ENCODE measurements around the gene BNC2. TPM values are rescaled to one million over a fixed set of nuclear protein-coding genes. Genes with fewer than 3 reads are reported as not detected.

BNC2 gene
- total and polyA plus RNA-seq, 2 of the 4 experiments (the other 2 are of a cell fraction): 15.5 to 45.2 TPM

DNA sequence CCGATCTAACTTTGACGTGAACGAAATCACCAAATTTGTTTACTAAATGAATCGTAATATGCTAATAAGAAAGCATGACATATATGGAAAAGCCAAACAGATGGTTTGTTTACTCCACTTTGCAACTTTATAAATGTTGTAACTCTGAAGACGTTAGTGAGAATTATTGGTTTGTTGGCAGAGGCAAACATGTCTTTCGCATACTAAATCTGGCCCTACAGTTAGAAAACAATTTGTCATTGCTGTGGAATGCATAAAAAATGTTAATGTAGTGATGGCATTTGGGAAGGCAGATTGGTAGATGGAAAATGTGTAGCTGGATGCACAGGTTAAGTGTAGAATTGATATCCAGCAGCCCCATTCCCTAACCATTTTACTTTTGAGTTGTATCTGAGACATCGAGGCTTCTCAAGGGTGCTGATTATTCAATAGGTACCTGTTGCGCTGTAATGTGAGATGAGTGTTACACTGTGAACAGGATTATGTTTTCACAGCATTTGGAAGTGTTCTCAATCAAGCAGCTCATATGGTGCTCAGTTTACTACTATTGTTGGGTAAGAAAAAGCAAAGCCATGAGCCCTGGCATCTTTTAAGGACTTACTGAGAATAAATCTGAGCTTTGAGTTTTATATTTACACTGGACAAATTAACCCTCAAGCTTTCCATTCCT is 444.8 kb downstream of the BNC2 start:
- Histone ChIP-seq H4K20me1 (ENCODE audit: insufficient read depth, low read length) (no peaks in the 10 kb centered on the region), H3K4me2 (ENCODE audit: low read depth, low read length) (peak overlapping the region; percentile 68; the same call in 1 of the 2 replicates), H3K23ac (ENCODE audit: low read depth, low read length) (no peak overlapping the region), H2BK15ac (ENCODE audit: low read depth, low read length) (peak overlapping the region; percentile 69; the same call in 2 of the 3 replicates), H3K56ac (ENCODE audit: extremely low read depth, insufficient read depth, low read length) (no peak overlapping the region), H2AK9ac (replicated peaks; ENCODE audit: low read depth, low read length, poor library complexity) (no peak overlapping the region), H3K36me3 (ENCODE audit: control insufficient read depth, insufficient read depth, low read length) (peaks cover 2% of the 10 kb centered on the region), H4K5ac (ENCODE audit: low read depth, low read length) (peak overlapping the region; percentile 81; the same call in 1 of the 2 replicates), H3K9me3 (ENCODE audit: control insufficient read depth, insufficient read depth, low read length) (no peaks in the 10 kb centered on the region), H3K9me1 (ENCODE audit: insufficient read depth, low read length) (peaks cover 5% of the 10 kb centered on the region), H3K14ac (replicated peaks; ENCODE audit: low read depth, low read length) (peak overlapping the region; percentile 38), H2BK20ac (ENCODE audit: low read depth, low read length) (peak overlapping the region; percentile 79), H4K91ac (ENCODE audit: insufficient read depth, low read depth, low read length) (0 out of 2 replicates have a peak overlapping the region, but pooled peaks have one; percentile 20), H3K79me1 (ENCODE audit: low read depth in 1 of 2, low read length in 2 of 2) (peaks cover 3 to 15% of the 10 kb centered on the region in 2 experiments; a peak in 3 of 4 replicates), H4K8ac (ENCODE audit: low read depth in 2 of 2, low read length in 2 of 2) (peak overlapping the region in 1 of 2 experiments; percentile 34; a peak in 2 of 4 replicates), H3K4me3 (ENCODE audit: insufficient read depth, low read depth, low read length) (no peak overlapping the region), H2AFZ (replicated peaks; ENCODE audit: low read length, poor library complexity) (no peak overlapping the region), H2BK5ac (ENCODE audit: low read depth, low read length, poor library complexity, severe bottlenecking) (peak overlapping the region; percentile 80), H3K27me3 (ENCODE audit: control insufficient read depth, insufficient read depth, low read length) (no peaks in the 10 kb centered on the region), H3K4me1 (ENCODE audit: control insufficient read depth, insufficient read depth, low read length) (peaks cover 9% of the 10 kb centered on the region), H3K9ac (ENCODE audit: low read depth, low read length) (no peak overlapping the region), H2AK5ac (ENCODE audit: low read depth, low read length) (peak overlapping the region; percentile 33; the same call in 1 of the 2 replicates), H3K27ac (ENCODE audit: insufficient read depth, low read length) (no peak overlapping the region; the same call in 1 of the 2 replicates), H3K18ac (ENCODE audit: low read depth, low read length) (peak overlapping the region; percentile 86), H3K4ac (ENCODE audit: low read depth, low read length) (peak overlapping the region; percentile 26; the same call in 1 of the 2 replicates), H2BK120ac (ENCODE audit: low read depth, low read length) (peak overlapping the region; percentile 58; the same call in 1 of the 2 replicates)
- ChIA-PET CTCF (interaction anchor here (0.6 to 0.7 kb wide), 3 partner anchors 323 to 528 kb away, joined by 3 to 7 read pairs (median 3); no protein-coding TSS in a partner anchor), POLR2A (ENCODE audit: unreplicated experiment) (no interaction called here)
- peak; percentile 81 for DNase-seq
- WGBS, 2 experiments (ENCODE audit: extremely low coverage in 2 of 2, insufficient read length in 1 of 2): 17% methylated on average over 2 of the region's 8 CpGs; no CpG with 5 or more reads in 1 of the 2 experiments
- in situ Hi-C loops (cut with MboI; ENCODE audit: low sequenced_read_pairs): no loop called here
- BruUV-seq (replicated peaks): no TSS peak
- ATAC-seq (ENCODE audit: low read depth): peak; percentile 57
- no peak for TF ChIP-seq CHD1 (IDR thresholded peaks at IDR 0.05; ENCODE audit: low read depth, low read length)
- TF ChIP-seq, protein P1, sequence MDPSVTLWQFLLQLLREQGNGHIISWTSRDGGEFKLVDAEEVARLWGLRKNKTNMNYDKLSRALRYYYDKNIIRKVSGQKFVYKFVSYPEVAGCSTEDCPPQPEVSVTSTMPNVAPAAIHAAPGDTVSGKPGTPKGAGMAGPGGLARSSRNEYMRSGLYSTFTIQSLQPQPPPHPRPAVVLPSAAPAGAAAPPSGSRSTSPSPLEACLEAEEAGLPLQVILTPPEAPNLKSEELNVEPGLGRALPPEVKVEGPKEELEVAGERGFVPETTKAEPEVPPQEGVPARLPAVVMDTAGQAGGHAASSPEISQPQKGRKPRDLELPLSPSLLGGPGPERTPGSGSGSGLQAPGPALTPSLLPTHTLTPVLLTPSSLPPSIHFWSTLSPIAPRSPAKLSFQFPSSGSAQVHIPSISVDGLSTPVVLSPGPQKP (IDR thresholded peaks at IDR 0.05; ENCODE audit: borderline replicate concordance, low read depth, low read length): no peak
- TF ChIP-seq MAFK (IDR thresholded peaks at IDR 0.05; ENCODE audit: low read depth, low read length): no peak
- TF ChIP-seq CEBPB (IDR thresholded peaks at IDR 0.05; ENCODE audit: low read depth, low read length): peak; percentile 16; the same call in 1 of the 2 replicates
- dilution Hi-C loops (cut with HindIII; ENCODE audit: low sequenced_read_pairs, unreplicated experiment): no loop called here
- intact Hi-C loops (cut with micrococcal nuclease): no loop called here
